Measurements from ENCODE around the gene DQX1. TPM values are rescaled to one million over a fixed set of nuclear protein-coding genes. Genes with fewer than 3 reads are reported as not detected.

DQX1 gene
- total and polyA plus RNA-seq, 9 of the 15 experiments (the other 6 are each of a cell fraction or from before 2014, with no cell fraction given): 0.04 to 0.38 (median 0.18) TPM; not detected in 1

DNA sequence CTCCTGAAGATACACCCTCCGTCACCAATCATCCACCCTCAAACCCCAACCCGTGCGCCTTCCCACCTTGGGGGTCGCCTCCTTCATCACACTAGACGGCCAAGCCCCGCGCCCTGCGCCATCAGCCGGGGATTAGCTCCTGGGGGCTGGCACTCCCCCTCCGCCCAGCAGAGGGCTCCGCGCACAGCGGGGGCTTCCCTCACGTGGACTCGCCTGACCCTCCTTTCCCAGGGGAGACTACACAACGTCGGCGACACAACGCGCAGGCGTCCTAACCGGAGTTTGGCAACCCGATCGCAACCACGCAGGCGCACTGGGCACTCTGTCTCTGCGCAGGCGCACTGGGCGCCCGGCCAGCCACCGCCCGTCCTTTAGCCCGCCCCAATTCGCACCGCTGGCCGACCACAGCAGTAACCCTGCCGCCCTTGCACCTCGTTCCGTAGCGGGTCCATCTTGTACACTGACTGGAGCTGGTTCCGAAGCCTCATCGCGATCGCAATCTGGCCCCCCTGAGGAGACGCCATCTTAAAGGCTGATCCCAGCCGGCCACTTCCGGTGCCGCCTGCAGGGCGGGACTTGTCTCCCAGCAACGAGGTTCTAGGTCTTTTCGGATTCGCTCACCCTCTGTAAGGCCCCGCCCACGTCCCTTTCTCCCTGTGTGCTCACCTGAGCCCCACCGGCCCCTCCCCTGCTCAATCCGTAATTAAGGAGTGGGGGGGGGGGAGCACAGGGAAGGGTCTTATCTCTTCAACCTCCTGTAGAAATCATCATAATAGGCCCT lies 18.7 kb downstream of the DQX1 start, which contains the start of gene PCGF1 (continued):
- no peak for TF ChIP-seq MXD1 (CRISPR knock-in tag; IDR thresholded peaks at IDR 0.05; ENCODE audit: borderline replicate concordance, poor library complexity, severe bottlenecking)
- TF ChIP-seq ARID4B (CRISPR knock-in tag; IDR thresholded peaks at IDR 0.05): peak; percentile 89
- TF ChIP-seq BMI1 (IDR thresholded peaks at IDR 0.05; ENCODE audit: low read length): peak; percentile 82
- peak; percentile 32; the same call in 1 of the 2 replicates for TF ChIP-seq XRCC5 (IDR thresholded peaks at IDR 0.05; ENCODE audit: low read depth, low read length)
- TF ChIP-seq EWSR1 (IDR thresholded peaks at IDR 0.05; ENCODE audit: borderline replicate concordance, low read depth, partially characterized antibody): no peak
- TF ChIP-seq MAX (CRISPR knock-in tag; IDR thresholded peaks at IDR 0.05): peak; percentile 81
- no peak for TF ChIP-seq NELFE (IDR thresholded peaks at IDR 0.05; ENCODE audit: insufficient read depth, insufficient read length)
- no peak for TF ChIP-seq RBM25 (IDR thresholded peaks at IDR 0.05; ENCODE audit: low read depth, low read length, severe bottlenecking)
- peak; percentile 67; the same call in 1 of the 2 replicates for TF ChIP-seq PHB (CRISPR knock-in tag; IDR thresholded peaks at IDR 0.05)
- no peak for TF ChIP-seq BRF1 (IDR thresholded peaks at IDR 0.05; ENCODE audit: borderline replicate concordance, extremely low read depth, insufficient read length)
- TF ChIP-seq NFYB (IDR thresholded peaks at IDR 0.05; ENCODE audit: extremely low read depth, insufficient read length): peak; percentile 12
- TF ChIP-seq, protein P1, sequence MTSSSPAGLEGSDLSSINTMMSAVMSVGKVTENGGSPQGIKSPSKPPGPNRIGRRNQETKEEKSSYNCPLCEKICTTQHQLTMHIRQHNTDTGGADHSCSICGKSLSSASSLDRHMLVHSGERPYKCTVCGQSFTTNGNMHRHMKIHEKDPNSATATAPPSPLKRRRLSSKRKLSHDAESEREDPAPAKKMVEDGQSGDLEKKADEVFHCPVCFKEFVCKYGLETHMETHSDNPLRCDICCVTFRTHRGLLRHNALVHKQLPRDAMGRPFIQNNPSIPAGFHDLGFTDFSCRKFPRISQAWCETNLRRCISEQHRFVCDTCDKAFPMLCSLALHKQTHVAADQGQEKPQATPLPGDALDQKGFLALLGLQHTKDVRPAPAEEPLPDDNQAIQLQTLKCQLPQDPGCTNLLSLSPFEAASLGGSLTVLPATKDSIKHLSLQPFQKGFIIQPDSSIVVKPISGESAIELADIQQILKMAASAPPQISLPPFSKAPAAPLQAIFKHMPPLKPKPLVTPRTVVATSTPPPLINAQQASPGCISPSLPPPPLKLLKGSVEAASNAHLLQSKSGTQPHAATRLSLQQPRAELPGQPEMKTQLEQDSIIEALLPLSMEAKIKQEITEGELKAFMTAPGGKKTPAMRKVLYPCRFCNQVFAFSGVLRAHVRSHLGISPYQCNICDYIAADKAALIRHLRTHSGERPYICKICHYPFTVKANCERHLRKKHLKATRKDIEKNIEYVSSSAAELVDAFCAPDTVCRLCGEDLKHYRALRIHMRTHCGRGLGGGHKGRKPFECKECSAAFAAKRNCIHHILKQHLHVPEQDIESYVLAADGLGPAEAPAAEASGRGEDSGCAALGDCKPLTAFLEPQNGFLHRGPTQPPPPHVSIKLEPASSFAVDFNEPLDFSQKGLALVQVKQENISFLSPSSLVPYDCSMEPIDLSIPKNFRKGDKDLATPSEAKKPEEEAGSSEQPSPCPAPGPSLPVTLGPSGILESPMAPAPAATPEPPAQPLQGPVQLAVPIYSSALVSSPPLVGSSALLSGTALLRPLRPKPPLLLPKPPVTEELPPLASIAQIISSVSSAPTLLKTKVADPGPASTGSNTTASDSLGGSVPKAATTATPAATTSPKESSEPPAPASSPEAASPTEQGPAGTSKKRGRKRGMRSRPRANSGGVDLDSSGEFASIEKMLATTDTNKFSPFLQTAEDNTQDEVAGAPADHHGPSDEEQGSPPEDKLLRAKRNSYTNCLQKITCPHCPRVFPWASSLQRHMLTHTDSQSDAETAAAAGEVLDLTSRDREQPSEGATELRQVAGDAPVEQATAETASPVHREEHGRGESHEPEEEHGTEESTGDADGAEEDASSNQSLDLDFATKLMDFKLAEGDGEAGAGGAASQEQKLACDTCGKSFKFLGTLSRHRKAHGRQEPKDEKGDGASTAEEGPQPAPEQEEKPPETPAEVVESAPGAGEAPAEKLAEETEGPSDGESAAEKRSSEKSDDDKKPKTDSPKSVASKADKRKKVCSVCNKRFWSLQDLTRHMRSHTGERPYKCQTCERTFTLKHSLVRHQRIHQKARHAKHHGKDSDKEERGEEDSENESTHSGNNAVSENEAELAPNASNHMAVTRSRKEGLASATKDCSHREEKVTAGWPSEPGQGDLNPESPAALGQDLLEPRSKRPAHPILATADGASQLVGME (CRISPR knock-in tag; IDR thresholded peaks at IDR 0.05): no peak
- no peak for TF ChIP-seq MAFF (IDR thresholded peaks at IDR 0.05; ENCODE audit: low read length)
- TF ChIP-seq ZNF24 (IDR thresholded peaks at IDR 0.05): no peak
- no peak for TF ChIP-seq KLF10 (CRISPR knock-in tag; IDR thresholded peaks at IDR 0.05)
- TF ChIP-seq PTBP1 (IDR thresholded peaks at IDR 0.05; ENCODE audit: low read depth, low read length): no peak
- no peak for TF ChIP-seq HMG20B (CRISPR knock-in tag; IDR thresholded peaks at IDR 0.05)

Data from K562 (cell line).